Measurements from ENCODE around the gene SPTBN1. TPM values are rescaled to one million over a fixed set of nuclear protein-coding genes. Genes with fewer than 3 reads are reported as not detected.
"Not testable (repeated sequence)": the region's sequence is repeated elsewhere in the genome, so short reads cannot be mapped to it uniquely, and the experiment has no call there.

SPTBN1 gene
- total RNA-seq, 1 donor = 206 TPM

- DNase-seq (ENCODE audit: low read depth in 2 of 3, low spot score in 2 of 3) = no peak
These were observed 219.6 kb downstream of the SPTBN1 start for GRCh38 chr2:54675738-54676137.

GRCh38 chr2:54676656-54677055 is 220.5 kb downstream of the SPTBN1 start:
- no peak for DNase-seq (ENCODE audit: low read depth in 2 of 3, low spot score in 2 of 3)

GRCh38 chr2:54677476-54678265 is 221.5 kb downstream of the SPTBN1 start:
- DNase-seq (ENCODE audit: low read depth in 2 of 3, low spot score in 2 of 3) = no peak

- DNase-seq (ENCODE audit: low read depth in 2 of 3, low spot score in 2 of 3) = no peak
These were observed 222.6 kb downstream of the SPTBN1 start for GRCh38 chr2:54678719-54679118.

- DNase-seq (ENCODE audit: low read depth in 2 of 3, low spot score in 2 of 3) = peak in 1 of 3 donors; percentile 25
These were observed 224.4 kb downstream of the SPTBN1 start for GRCh38 chr2:54680397-54681041.

- DNase-seq (ENCODE audit: low read depth in 2 of 3, low spot score in 2 of 3) = no peak
These were observed 225.3 kb downstream of the SPTBN1 start for GRCh38 chr2:54681416-54681815.

- DNase-seq (ENCODE audit: low read depth in 2 of 3, low spot score in 2 of 3) = no peak
These were observed 227.5 kb downstream of the SPTBN1 start for GRCh38 chr2:54683596-54683995.

GRCh38 chr2:54685263-54685775 is 229.2 kb downstream of the SPTBN1 start:
- DNase-seq (ENCODE audit: low read depth in 2 of 3, low spot score in 2 of 3) = no peak

GRCh38 chr2:54687595-54688152 is 231.5 kb downstream of the SPTBN1 start:
- DNase-seq (ENCODE audit: low read depth in 2 of 3, low spot score in 2 of 3) = no peak

- DNase-seq (ENCODE audit: low read depth in 2 of 3, low spot score in 2 of 3) = peak in 1 of 3 donors; percentile 41
These were observed 235.5 kb downstream of the SPTBN1 start for GRCh38 chr2:54691445-54692135.

GRCh38 chr2:54692556-54692955 is 236.4 kb downstream of the SPTBN1 start:
- no peak for DNase-seq (ENCODE audit: low read depth in 2 of 3, low spot score in 2 of 3)

- DNase-seq (ENCODE audit: low read depth in 2 of 3, low spot score in 2 of 3) = no peak
These were observed 239.3 kb downstream of the SPTBN1 start for GRCh38 chr2:54695378-54695777.

- no peak for DNase-seq (ENCODE audit: low read depth in 2 of 3, low spot score in 2 of 3)
These were observed 241.8 kb downstream of the SPTBN1 start for GRCh38 chr2:54697934-54698333.

GRCh38 chr2:54698926-54699325 is 242.8 kb downstream of the SPTBN1 start:
- DNase-seq (ENCODE audit: low read depth in 2 of 3, low spot score in 2 of 3) = not testable (repeated sequence)

GRCh38 chr2:54699665-54700064 is 243.5 kb downstream of the SPTBN1 start:
- no peak for DNase-seq (ENCODE audit: low read depth in 2 of 3, low spot score in 2 of 3)

- DNase-seq (ENCODE audit: low read depth in 2 of 3, low spot score in 2 of 3) = no peak
These were observed 244.9 kb downstream of the SPTBN1 start for GRCh38 chr2:54701029-54701428.

GRCh38 chr2:54704238-54704637 is 248.1 kb downstream of the SPTBN1 start:
- DNase-seq (ENCODE audit: low read depth in 2 of 3, low spot score in 2 of 3) = no peak

- DNase-seq (ENCODE audit: low read depth in 2 of 3, low spot score in 2 of 3) = peak in 2 of 3 donors; percentile 66 to 88
These were observed 248.8 kb downstream of the SPTBN1 start for GRCh38 chr2:54704688-54705605.

GRCh38 chr2:54706622-54707021 is 250.5 kb downstream of the SPTBN1 start:
- no peak for DNase-seq (ENCODE audit: low read depth in 2 of 3, low spot score in 2 of 3)

Data from hematopoietic multipotent progenitor cell (in vitro differentiated cells).